ENCODE measurements around the gene FOLR2.

The FOLR2 gene

DNA sequence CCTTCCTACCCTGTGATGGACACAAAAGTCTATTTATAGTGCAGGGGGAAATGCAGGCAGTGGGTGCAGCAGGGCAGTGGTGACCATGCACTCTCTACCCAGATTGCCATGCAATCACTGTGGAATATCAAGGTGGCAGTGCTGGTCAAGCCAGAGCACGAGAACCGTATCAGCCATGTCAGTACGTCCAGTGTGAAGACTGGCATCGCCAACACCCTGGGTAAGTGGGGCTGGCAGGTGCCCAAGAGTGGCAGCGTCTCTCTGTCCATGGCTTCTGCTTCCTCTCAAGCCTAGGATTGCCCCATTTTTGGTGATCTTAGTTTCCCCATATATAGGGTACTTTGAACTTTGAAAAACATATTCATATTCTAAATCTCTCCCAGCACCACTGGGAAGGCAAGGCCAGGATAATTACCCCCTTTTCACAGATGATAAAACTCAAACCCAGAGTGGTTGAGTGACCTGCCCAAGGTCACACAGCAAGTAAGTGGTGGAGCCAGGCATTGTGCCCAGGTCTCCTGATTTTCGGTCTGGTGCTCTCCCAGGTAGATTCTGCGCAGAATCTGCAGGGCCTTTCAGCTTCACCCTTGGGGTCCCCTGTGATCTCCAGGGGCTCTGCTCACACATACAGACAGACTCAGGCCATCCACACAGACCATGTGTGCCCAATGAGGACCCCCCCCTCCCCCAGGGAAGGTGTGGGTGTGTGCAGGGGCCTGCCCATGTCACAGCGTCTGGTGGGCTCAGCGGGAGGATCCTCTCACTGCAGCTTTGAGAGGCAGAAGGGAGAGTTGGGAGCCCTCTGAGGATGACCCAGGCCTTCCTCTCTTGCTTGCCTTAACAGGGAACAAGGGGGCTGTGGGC is 15.0 kb downstream of the FOLR2 start:
- no peak overlapping the region for H3K4me3 ChIP-seq (ENCODE audit: low read depth, low read length)
- TF ChIP-seq, protein P1, sequence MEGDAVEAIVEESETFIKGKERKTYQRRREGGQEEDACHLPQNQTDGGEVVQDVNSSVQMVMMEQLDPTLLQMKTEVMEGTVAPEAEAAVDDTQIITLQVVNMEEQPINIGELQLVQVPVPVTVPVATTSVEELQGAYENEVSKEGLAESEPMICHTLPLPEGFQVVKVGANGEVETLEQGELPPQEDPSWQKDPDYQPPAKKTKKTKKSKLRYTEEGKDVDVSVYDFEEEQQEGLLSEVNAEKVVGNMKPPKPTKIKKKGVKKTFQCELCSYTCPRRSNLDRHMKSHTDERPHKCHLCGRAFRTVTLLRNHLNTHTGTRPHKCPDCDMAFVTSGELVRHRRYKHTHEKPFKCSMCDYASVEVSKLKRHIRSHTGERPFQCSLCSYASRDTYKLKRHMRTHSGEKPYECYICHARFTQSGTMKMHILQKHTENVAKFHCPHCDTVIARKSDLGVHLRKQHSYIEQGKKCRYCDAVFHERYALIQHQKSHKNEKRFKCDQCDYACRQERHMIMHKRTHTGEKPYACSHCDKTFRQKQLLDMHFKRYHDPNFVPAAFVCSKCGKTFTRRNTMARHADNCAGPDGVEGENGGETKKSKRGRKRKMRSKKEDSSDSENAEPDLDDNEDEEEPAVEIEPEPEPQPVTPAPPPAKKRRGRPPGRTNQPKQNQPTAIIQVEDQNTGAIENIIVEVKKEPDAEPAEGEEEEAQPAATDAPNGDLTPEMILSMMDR (conservative IDR thresholded peaks at IDR 0.05; ENCODE audit: low read depth, low read length) = no peak

DNA sequence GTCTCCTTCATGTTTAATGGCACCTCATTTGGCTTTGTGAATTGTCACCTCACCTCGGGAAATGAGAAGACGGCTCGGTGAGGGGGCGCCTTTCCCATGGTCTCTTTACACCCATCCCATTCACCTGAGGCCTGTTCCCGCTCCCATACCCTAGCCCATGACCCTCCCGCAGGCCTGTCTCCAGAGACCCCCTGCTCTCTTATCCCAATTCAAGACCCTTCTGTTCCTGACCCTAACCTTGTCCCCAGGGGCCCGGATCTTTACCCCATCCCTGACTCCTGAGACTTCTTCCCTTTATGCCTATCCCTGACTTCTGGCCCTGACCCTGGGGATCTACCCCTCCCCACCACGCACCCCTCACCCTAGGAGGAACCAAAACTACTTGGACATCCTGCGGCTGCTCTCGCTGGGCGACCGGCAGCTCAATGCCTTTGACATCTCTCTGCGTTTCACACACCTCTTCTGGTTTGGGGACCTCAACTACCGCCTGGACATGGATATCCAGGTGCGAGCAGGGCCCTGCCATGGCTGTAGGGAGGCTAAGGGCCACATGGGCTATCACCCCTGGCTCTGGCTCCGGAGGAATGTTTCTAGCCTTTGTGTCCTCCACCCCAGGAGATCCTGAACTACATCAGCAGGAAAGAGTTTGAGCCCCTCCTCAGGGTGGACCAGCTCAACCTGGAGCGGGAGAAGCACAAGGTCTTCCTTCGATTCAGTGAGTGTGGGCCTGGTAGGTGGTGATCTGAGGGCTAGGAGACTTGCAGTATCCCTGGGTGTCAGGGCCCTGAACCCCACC is 15.9 kb downstream of the FOLR2 start:
- H3K4me3 ChIP-seq (ENCODE audit: low read depth, low read length) = no peak overlapping the region
- no peak for DNase-seq (ENCODE audit: low read depth)
- TF ChIP-seq, protein P1 (conservative IDR thresholded peaks at IDR 0.05; ENCODE audit: low read depth, low read length) = no peak

More for the DNA sequence above, 15.0 kb downstream of the FOLR2 start:
- DNase-seq (ENCODE audit: low read depth) = no peak

DNA sequence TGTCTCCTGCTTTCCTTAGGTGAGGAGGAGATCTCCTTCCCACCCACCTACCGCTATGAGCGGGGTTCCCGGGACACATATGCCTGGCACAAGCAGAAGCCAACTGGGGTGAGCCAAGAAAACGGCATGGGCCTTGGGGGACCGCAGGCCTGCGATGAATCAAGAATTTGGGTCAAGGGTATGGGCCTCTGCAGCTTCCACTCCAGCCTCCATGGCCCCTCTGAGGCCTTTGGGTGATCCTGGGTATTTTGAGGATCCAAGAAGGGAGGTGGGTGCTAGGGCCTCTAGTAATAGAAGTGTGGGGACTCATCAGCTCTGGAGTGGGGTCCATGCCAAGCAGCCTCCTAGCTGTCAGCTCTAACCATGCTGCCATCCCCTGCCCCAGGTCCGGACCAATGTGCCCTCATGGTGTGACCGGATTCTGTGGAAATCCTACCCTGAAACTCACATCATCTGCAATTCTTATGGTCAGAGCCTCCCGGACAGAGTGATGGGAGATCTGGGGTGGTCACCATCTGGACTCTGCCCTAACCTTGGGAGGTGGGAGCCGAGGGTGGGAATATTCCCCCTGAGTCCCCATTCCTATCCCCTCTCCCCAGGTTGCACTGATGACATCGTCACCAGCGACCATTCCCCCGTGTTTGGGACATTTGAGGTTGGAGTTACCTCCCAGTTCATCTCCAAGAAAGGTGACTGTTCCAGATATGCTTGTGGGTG is 16.6 kb downstream of the FOLR2 start:
- H3K4me3 ChIP-seq (ENCODE audit: low read depth, low read length) = no peak overlapping the region
- TF ChIP-seq, protein P1 (conservative IDR thresholded peaks at IDR 0.05; ENCODE audit: low read depth, low read length) = no peak
- DNase-seq (ENCODE audit: low read depth) = no peak

DNA sequence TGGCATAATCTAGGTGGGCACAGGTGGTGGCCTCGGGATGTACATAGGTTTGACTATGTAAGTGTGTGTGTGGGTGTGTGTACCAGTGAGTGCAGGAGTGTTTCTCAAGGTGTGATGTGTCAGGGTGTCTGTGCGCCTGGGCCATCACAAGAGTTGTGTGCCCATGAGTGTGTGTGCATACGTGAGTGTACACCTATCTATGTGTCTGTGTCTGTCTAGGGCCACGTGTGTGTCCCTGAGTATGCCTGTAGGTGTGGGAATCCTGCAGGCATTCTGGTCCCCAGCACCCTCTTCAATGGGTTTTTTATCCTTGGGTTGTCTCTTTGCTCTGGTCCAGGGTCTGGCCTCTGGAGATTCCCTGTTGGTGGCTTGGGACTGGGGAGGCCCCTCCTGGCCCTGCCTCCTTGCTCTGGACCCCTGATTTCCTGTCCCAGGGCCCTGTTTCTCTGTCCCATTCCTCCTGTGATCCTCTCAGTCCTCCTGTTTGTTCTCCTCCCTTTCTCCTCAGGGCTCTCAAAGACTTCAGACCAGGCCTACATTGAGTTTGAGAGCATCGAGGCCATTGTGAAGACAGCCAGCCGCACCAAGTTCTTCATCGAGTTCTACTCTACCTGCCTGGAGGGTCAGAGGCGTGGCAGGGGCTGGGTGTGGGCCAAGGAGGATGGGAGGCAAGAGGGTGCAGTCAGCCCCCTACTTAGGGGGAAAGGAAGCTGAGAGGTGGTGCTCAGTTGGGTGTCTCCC is 17.3 kb downstream of the FOLR2 start:
- TF ChIP-seq, protein P1 (conservative IDR thresholded peaks at IDR 0.05; ENCODE audit: low read depth, low read length) = no peak
- no peak for DNase-seq (ENCODE audit: low read depth)
- H3K4me3 ChIP-seq (ENCODE audit: low read depth, low read length) = no peak overlapping the region

DNA sequence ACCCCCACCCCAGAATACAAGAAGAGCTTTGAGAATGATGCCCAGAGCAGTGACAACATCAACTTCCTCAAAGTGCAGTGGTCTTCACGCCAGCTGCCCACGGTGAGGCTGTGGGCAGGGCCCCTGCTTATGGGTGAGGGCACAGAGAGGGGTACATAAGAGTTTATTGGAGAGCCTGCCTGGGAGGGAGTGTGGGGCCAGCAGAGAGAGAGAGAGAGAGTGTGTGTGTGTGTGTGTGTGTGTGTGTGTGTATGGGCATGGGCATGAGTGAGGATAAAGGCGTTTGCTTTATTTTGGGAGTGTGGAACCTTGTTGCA is 17.9 kb downstream of the FOLR2 start:
- TF ChIP-seq, protein P1 (conservative IDR thresholded peaks at IDR 0.05; ENCODE audit: low read depth, low read length) = no peak
- no peak overlapping the region for H3K4me3 ChIP-seq (ENCODE audit: low read depth, low read length)
- DNase-seq (ENCODE audit: low read depth) = no peak

DNA sequence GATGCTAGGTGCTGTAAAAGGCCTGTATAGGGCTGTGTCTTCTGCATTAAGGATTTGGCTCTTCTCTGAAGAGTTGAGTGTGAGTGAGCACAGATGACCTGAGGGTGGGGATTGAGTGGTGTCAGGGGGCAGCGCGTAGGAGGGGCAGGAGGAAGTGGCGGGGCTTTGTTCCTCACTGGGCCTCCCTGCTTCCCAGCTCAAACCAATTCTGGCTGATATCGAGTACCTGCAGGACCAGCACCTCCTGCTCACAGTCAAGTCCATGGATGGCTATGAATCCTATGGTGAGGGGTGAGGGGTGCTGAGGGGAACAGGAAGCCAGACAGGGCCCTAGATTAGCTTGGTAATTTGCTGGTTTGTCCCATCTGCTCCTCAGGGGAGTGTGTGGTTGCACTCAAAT is 18.3 kb downstream of the FOLR2 start:
- TF ChIP-seq, protein P1 (conservative IDR thresholded peaks at IDR 0.05; ENCODE audit: low read depth, low read length) = no peak
- H3K4me3 ChIP-seq (ENCODE audit: low read depth, low read length) = no peak overlapping the region

More for the DNA sequence above, 18.3 kb downstream of the FOLR2 start:
- DNase-seq (ENCODE audit: low read depth) = no peak

All from choroid plexus epithelial cell (primary cell).